Measurements from ENCODE around the gene C19orf38. TPM values are rescaled to one million over a fixed set of nuclear protein-coding genes. Genes with fewer than 3 reads are reported as not detected.

C19orf38 gene
- total RNA-seq, 1 experiment from 2014 or later: not detected

DNA sequence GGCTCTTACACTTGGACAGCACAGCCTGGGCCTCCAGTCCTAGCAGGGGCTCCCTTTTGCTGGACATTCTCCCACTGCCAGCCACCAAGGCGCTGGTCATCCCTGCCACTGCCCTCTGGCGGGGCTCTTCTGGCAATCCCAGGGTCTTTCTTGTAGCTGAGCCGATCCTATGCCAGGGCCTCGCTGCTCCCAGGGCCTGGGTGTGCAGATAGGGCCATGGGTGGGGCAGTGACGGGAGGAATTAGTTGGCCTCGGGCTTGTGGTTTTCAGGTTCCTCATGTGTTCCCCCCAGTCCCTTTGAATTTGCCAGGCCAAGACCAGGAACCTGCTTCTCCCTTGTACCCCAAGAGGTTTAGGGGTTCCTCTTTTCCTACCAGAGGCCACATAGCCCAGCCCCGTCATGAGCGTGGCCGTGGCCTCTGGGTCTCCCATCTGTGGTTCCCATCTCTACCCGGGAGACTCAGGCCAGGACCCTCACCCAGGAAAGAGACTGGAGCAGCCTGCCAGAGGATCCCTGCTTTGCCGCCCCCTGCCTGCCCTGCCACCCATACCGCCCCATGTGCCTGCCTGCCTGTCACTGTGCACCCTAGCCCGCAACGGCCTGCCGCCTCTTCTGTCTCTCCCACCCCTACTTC lies 38.4 kb upstream of the C19orf38 start:
- Histone ChIP-seq H2BK5ac (ENCODE audit: insufficient read length, low read length) (no peak overlapping the region), H3K9ac (ENCODE audit: extremely low read depth, insufficient read length, low read length) (no peak overlapping the region), H3K79me2 (ENCODE audit: insufficient read depth, low read length) (no peaks in the 10 kb centered on the region), H3K27ac (ENCODE audit: insufficient read length, low read depth, low read length) (no peak overlapping the region), H4K91ac (ENCODE audit: insufficient read length, low read depth, low read length) (no peak overlapping the region), H2BK15ac (ENCODE audit: low read depth, low read length) (no peak overlapping the region), H4K5ac (ENCODE audit: insufficient read length, low read depth, low read length) (no peak overlapping the region), H3K79me1 (ENCODE audit: insufficient read depth, low read depth, low read length, poor library complexity, severe bottlenecking) (no peaks in the 10 kb centered on the region), H3K56ac (ENCODE audit: insufficient read length, low read depth, low read length) (no peak overlapping the region), H3K4ac (ENCODE audit: low read depth, low read length) (no peak overlapping the region), H3K9me3 (ENCODE audit: control insufficient read depth, low read depth, low read length) (no peaks in the 10 kb centered on the region), H3K4me2 (ENCODE audit: insufficient read depth, insufficient read length, low read length) (no peak overlapping the region), H2BK20ac (ENCODE audit: low read depth, low read length, poor library complexity, severe bottlenecking) (no peak overlapping the region), H3K14ac (ENCODE audit: insufficient read depth, low read length) (no peak overlapping the region; the same call in 1 of the 2 replicates), H2AFZ (ENCODE audit: low read length) (no peak overlapping the region), H4K8ac (replicated peaks; ENCODE audit: insufficient read length, low read depth, low read length) (no peak overlapping the region), H2BK120ac (ENCODE audit: low read depth, low read length, poor library complexity, severe bottlenecking) (no peak overlapping the region), H3K23ac (ENCODE audit: insufficient read length, low read depth, low read length) (no peak overlapping the region), H3K18ac (ENCODE audit: insufficient read length, low read depth, low read length) (no peak overlapping the region), H2AK5ac (ENCODE audit: insufficient read length, low read length) (no peak overlapping the region), H2BK12ac (ENCODE audit: insufficient read length, low read depth, low read length) (no peak overlapping the region), H3K4me1 (ENCODE audit: insufficient read depth, low read length) (no peaks in the 10 kb centered on the region), H3T11ph (ENCODE audit: low read length) (no peak overlapping the region), H3K27me3 (ENCODE audit: insufficient read depth, low read length) (no peaks in the 10 kb centered on the region), H3K23me2 (ENCODE audit: insufficient read length, low read depth, low read length, poor library complexity, severe bottlenecking) (no peaks in the 10 kb centered on the region), H4K20me1 (ENCODE audit: control insufficient read depth, insufficient read depth, insufficient read length) (no peaks in the 10 kb centered on the region)
- WGBS (ENCODE audit: extremely low coverage, insufficient read length, low lambda C conversion rate): no CpG with 5 or more reads among the region's 15 CpGs
- Mint-ChIP-seq H3K27ac (peak overlapping the region in 2 of 3 experiments; percentile 44 to 73; a peak in 3 of 7 replicates), H3K4me1 (no peaks in the 10 kb centered on the region), H3K36me3 (ENCODE audit: insufficient read depth in 1 of 3, low read depth in 3 of 3) (peaks cover 20 to 45% (median 42%) of the 10 kb centered on the region in 3 experiments), H3K27me3 (ENCODE audit: low read depth) (no peaks in the 10 kb centered on the region; the same call in 1 of the 2 replicates), H3K9me3 (no peaks in the 10 kb centered on the region), H3K4me3 (no peak overlapping the region)
- DNase-seq: no peak
- TF ChIP-seq CTCF (conservative IDR thresholded peaks at IDR 0.05): no peak
